ENCODE results near the gene TFCP2L1. TPM values are rescaled to one million over a fixed set of nuclear protein-coding genes. Genes with fewer than 3 reads are reported as not detected.

TFCP2L1 gene
- polyA plus RNA-seq, 3 donors, result 0.03 to 0.24 TPM; not detected in 1

DNA sequence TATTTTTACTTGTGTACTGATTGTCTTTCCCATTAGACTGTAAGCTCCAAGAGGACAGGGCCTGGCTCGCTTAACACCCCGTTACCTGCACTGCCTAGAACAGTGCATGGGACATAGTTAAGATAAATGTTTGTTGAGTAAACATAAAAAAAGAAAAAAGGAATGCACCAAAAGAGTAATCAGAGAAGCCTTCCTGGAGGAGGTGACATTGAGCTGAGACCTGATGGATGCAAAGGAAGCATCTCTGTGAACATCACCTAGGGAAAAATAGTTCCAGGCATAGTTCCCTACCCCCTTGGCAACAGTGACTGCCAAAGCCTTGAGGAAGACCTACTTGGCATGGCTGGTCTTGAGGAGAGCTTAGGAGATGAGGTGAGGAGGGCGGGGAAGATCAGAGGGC lies 924 bp upstream of the TFCP2L1 start:
- Histone ChIP-seq H3K36me3 (replicated peaks in 1 of 2; ENCODE audit: control insufficient read depth in 1 of 2, insufficient read depth in 2 of 2, low read length in 2 of 2) (no peaks in the 10 kb centered on the region), H3K79me2 (ENCODE audit: insufficient read depth, low read length) (no peaks in the 10 kb centered on the region), H4K20me1 (ENCODE audit: insufficient read depth, low read length) (no peaks in the 10 kb centered on the region), H3K4me2 (replicated peaks; ENCODE audit: extremely low read depth, low read length, poor library complexity, severe bottlenecking) (no peak overlapping the region), H3K4me1 (ENCODE audit: control insufficient read depth in 1 of 2, insufficient read depth in 2 of 2, low read length in 2 of 2) (peaks cover 59% of the 10 kb centered on the region in 2 donors), H3K27me3 (ENCODE audit: control insufficient read depth in 2 of 2, insufficient read depth in 2 of 2, low read length in 2 of 2) (peaks cover 20 to 42% of the 10 kb centered on the region in 2 donors), H2AFZ (ENCODE audit: insufficient read depth, low read depth, low read length, poor library complexity, severe bottlenecking) (no peak overlapping the region), H3K27ac (ENCODE audit: low read depth in 1 of 2, low read length in 2 of 2) (no peak overlapping the region), H3K9me3 (replicated peaks in 1 of 2; ENCODE audit: control insufficient read depth in 1 of 2, insufficient read depth in 1 of 2, low read length in 2 of 2) (no peaks in the 10 kb centered on the region), H3K9ac (ENCODE audit: insufficient read depth, low read length, poor library complexity, severe bottlenecking) (no peak overlapping the region), H3K4me3 (replicated peaks in 1 of 3; ENCODE audit: low read depth in 2 of 3, low read length in 3 of 3) (no peak overlapping the region)
- peak overlapping the region in 4 of 7 donors; percentile 10 to 79 (median 59) for H3K27ac Mint-ChIP-seq
- peak overlapping the region; percentile 67 to 85 for H3K4me3 Mint-ChIP-seq
- 100% methylated on average over 1 of the region's 3 CpGs for WGBS (ENCODE audit: insufficient coverage)
- peaks cover 0 to 13% (median 6%) of the 10 kb centered on the region in 7 donors for H3K9me3 Mint-ChIP-seq
- H3K27me3 Mint-ChIP-seq (ENCODE audit: low read depth in 3 of 3), result peaks cover 41 to 48% (median 47%) of the 10 kb centered on the region in 3 donors
- H3K36me3 Mint-ChIP-seq, result peaks cover 8 to 19% of the 10 kb centered on the region in 2 donors
- H3K4me1 Mint-ChIP-seq, result peaks cover 65% of the 10 kb centered on the region
- TF ChIP-seq, protein P1, sequence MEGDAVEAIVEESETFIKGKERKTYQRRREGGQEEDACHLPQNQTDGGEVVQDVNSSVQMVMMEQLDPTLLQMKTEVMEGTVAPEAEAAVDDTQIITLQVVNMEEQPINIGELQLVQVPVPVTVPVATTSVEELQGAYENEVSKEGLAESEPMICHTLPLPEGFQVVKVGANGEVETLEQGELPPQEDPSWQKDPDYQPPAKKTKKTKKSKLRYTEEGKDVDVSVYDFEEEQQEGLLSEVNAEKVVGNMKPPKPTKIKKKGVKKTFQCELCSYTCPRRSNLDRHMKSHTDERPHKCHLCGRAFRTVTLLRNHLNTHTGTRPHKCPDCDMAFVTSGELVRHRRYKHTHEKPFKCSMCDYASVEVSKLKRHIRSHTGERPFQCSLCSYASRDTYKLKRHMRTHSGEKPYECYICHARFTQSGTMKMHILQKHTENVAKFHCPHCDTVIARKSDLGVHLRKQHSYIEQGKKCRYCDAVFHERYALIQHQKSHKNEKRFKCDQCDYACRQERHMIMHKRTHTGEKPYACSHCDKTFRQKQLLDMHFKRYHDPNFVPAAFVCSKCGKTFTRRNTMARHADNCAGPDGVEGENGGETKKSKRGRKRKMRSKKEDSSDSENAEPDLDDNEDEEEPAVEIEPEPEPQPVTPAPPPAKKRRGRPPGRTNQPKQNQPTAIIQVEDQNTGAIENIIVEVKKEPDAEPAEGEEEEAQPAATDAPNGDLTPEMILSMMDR (IDR thresholded peaks at IDR 0.05), result no peak
- intact Hi-C loops (cut with micrococcal nuclease), result loop anchor here in 1 of 2 donors (2.0 kb wide), 1 partner anchor 89 kb away; no protein-coding TSS in a partner anchor
- DNase-seq, result no peak

DNA sequence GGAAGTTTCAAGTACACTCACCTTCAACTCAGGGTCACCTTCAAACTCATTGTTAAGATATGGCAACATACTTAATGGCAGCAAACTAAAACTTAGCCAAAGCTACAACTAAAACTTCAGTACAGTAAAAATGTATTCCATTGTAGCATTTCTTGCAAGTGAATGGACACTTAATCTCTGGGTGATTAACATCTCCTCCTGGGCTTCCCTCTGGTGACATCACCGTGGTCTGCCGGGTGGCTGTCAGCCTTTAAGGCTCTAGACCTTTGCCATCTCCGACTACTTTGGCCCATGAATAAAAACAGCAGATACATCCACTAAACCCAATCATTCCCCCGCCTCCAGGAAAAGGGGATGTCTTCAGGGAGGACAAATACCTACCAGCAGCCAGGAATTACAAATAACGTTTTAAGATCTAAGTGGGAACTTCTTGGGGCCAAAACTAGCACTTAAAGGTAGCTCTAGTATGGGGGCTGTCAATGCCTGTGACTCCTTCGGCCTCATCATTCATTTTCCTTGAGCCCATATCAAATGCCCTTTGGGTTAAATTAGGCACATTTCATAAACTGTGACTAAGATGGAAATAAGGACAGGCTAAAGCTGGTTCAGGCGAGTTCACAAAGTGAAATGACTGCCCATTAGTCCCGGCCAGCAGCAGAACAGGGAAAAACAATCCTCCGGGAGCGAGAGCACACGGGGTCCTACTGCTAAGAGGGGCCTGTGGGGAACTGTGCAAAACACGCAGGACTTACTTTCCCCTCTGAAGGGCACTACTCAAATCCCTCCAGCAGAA lies 1.1 kb downstream of the TFCP2L1 start:
- TF ChIP-seq, protein P1 (IDR thresholded peaks at IDR 0.05), result no peak
- WGBS (ENCODE audit: insufficient coverage), result 71% methylated on average over 8 of the region's 12 CpGs
- intact Hi-C loops (cut with micrococcal nuclease), result no loop called here
- Histone ChIP-seq H3K27ac (ENCODE audit: low read depth in 1 of 2, low read length in 2 of 2) (no peak overlapping the region), H3K4me2 (replicated peaks; ENCODE audit: extremely low read depth, low read length, poor library complexity, severe bottlenecking) (peak overlapping the region; percentile 86), H3K9me3 (replicated peaks in 1 of 2; ENCODE audit: control insufficient read depth in 1 of 2, insufficient read depth in 1 of 2, low read length in 2 of 2) (no peaks in the 10 kb centered on the region), H3K4me1 (ENCODE audit: control insufficient read depth in 1 of 2, insufficient read depth in 2 of 2, low read length in 2 of 2) (peaks cover 64 to 66% of the 10 kb centered on the region in 2 donors), H3K27me3 (ENCODE audit: control insufficient read depth in 2 of 2, insufficient read depth in 2 of 2, low read length in 2 of 2) (peaks cover 20 to 44% of the 10 kb centered on the region in 2 donors), H4K20me1 (ENCODE audit: insufficient read depth, low read length) (no peaks in the 10 kb centered on the region), H3K9ac (ENCODE audit: insufficient read depth, low read length, poor library complexity, severe bottlenecking) (no peak overlapping the region), H3K79me2 (ENCODE audit: insufficient read depth, low read length) (no peaks in the 10 kb centered on the region), H2AFZ (ENCODE audit: insufficient read depth, low read depth, low read length, poor library complexity, severe bottlenecking) (peak overlapping the region; percentile 84), H3K4me3 (replicated peaks in 1 of 3; ENCODE audit: low read depth in 2 of 3, low read length in 3 of 3) (peak overlapping the region in 1 of 3 experiments; percentile 74), H3K36me3 (replicated peaks in 1 of 2; ENCODE audit: control insufficient read depth in 1 of 2, insufficient read depth in 2 of 2, low read length in 2 of 2) (no peaks in the 10 kb centered on the region)
- peak overlapping the region; percentile 70 to 85 for H3K4me3 Mint-ChIP-seq
- DNase-seq, result no peak
- peaks cover 0 to 13% (median 7%) of the 10 kb centered on the region in 7 donors for H3K9me3 Mint-ChIP-seq
- H3K4me1 Mint-ChIP-seq, result peaks cover 70% of the 10 kb centered on the region
- H3K36me3 Mint-ChIP-seq, result peaks cover 8 to 19% of the 10 kb centered on the region in 2 donors
- H3K27ac Mint-ChIP-seq, result no peak overlapping the region
- peaks cover 44 to 50% (median 48%) of the 10 kb centered on the region in 3 donors for H3K27me3 Mint-ChIP-seq (ENCODE audit: low read depth in 3 of 3)

Data from CD14-positive monocyte (primary cell).